Activated T-helper 17 cell treated with anti-CD3 and anti-CD28 coated beads, Interleukin-2, amount 50 U/mL, for 72 hours (primary cell): ENCODE measurements around the gene ZNF148. TPM values are rescaled to one million over a fixed set of nuclear protein-coding genes. Genes with fewer than 3 reads are reported as not detected.

ENCODE experiments used
- ATAC-seq: fragments of 150-1000 bp; cut with Tn5 transposase; replicated peaks from 2 replicates; pipeline ENCODE4 v1.10.0; 2021; ENCODE audit warnings: mild to moderate bottlenecking, moderate library complexity
- H3K27ac Mint-ChIP-seq: one replicate; pipeline ENCODE4 v1.8.0; 2022; ENCODE audit warnings: mixed read lengths
- H3K27me3 Mint-ChIP-seq: one replicate; pipeline ENCODE4 v1.8.0; 2022; ENCODE audit warnings: mixed read lengths
- H3K36me3 Mint-ChIP-seq: one replicate; pipeline ENCODE4 v1.8.0; 2022; ENCODE audit warnings: low read depth, mild to moderate bottlenecking, mixed read lengths
- H3K4me1 Mint-ChIP-seq: one replicate; pipeline ENCODE4 v1.8.0; 2022; ENCODE audit warnings: mixed read lengths
- H3K4me3 Mint-ChIP-seq: one replicate; pipeline ENCODE4 v1.8.0; 2022; ENCODE audit warnings: mild to moderate bottlenecking, mixed read lengths
- H3K9me3 Mint-ChIP-seq: one replicate; pipeline ENCODE4 v1.8.0; 2022; ENCODE audit warnings: mixed read lengths
- total RNA-seq, 2 donors: library from RNA; stranded (reverse); gene quantifications; one replicate each; pipeline ENCODE4 v1.2.3, GENCODE V29; 2022

The ZNF148 gene
- total RNA-seq, 2 donors from 2014 or later, result 38.1 to 60.2 TPM

DNA sequence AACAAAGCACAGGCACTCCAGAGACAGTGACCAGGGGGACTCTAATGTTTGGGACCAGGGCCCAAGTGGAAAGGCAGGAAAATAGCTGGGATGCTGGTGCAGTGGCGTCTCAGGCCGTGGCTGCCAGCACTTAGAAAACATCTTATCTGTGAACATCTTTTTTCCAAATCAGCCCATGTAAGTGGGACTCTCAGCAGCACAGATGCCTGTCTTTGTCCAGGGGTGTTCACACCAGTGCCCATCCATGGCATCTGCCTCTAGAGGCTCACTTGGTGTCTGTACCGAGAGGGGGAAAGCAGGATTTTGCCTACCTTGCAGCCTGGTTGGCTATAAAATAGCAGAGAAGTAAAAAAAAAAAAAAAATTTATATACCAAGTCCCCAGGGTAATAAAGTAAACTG is 189.3 kb downstream of the ZNF148 start:
- Mint-ChIP-seq H3K4me3 (no peak overlapping the region), H3K27ac (no peak overlapping the region), H3K4me1 (no peaks in the 10 kb centered on the region), H3K9me3 (no peaks in the 10 kb centered on the region), H3K27me3 (no peaks in the 10 kb centered on the region), H3K36me3 (no peaks in the 10 kb centered on the region)
- no peak for ATAC-seq

DNA sequence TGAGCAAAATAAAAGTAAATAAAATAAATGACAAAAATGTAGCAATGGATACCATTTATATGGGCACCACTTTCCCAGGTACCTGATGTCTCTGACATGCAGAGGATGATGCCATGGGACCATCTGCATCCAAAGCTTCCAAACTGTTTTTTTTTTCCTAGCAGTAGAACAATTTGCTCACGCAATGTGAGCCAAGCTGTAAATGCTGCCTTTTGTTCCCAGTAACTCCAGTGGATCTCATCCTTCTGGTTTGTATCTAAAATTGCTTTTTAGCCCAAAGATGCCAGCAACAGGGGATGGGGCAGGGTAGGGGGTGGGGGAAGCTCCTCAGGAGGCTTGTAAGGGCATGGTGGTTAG is 195.3 kb downstream of the ZNF148 start:
- H3K27me3 Mint-ChIP-seq, result no peaks in the 10 kb centered on the region
- H3K36me3 Mint-ChIP-seq, result no peaks in the 10 kb centered on the region
- no peak overlapping the region for H3K27ac Mint-ChIP-seq
- no peak overlapping the region for H3K4me3 Mint-ChIP-seq
- H3K9me3 Mint-ChIP-seq, result no peaks in the 10 kb centered on the region
- no peak for ATAC-seq
- no peaks in the 10 kb centered on the region for H3K4me1 Mint-ChIP-seq

DNA sequence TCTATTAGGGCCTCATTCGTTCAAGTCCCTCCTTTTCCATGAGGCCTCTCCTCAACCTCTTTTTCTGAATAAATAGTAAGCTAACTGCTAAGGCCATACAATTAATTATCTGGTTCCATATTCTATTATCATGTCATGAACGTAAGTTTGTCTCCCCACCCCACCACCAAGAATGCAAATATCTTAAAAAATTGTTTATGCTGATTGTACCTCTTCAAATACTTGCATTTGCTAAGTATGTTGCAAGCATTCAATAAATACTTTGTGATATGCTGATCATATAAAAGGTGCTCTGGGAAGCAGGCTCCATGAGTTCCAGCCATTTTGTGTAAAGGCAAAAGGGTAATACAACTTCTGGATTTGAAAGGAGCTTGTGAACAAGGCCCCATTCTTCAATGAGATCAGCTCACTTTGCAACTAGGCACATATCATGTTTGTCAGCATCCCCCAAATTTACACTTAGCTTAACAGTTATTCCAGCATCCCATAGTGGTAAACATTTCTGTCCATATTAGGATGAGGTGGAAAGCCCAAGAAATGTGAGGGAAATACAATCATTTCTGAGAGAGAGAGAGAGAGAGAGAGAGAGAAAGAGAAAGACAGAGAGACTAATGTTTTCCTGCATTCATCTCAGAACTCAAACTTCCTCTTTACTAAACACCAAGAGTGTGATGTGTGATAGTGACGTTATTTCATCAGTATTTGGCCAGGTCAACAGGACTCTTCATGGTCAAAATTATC is 195.8 kb downstream of the ZNF148 start:
- H3K9me3 Mint-ChIP-seq, result no peaks in the 10 kb centered on the region
- no peak overlapping the region for H3K27ac Mint-ChIP-seq
- H3K4me3 Mint-ChIP-seq, result no peak overlapping the region
- no peaks in the 10 kb centered on the region for H3K27me3 Mint-ChIP-seq
- H3K36me3 Mint-ChIP-seq, result no peaks in the 10 kb centered on the region
- no peak for ATAC-seq
- no peaks in the 10 kb centered on the region for H3K4me1 Mint-ChIP-seq

DNA sequence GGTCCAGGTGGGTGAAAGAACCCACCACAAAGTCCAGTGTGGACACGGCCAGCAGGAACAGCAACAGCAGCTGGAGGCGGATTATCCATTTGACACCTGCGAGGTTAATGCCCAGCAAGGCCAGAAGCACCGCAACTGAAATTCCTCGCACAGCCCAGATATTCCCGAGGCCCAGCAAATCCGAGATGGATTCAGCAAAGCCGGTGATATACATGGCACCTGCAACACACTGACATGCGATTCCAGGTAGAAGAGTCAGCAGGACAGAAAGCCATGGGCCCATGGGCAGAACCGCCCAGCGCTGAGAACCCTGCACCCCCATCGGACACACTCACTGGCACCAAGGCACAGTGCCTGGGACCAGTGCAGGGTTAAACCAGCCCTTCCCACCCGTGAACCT is 197.4 kb downstream of the ZNF148 start:
- ATAC-seq, result no peak
- Mint-ChIP-seq H3K9me3 (peaks cover 7% of the 10 kb centered on the region), H3K4me3 (no peak overlapping the region), H3K36me3 (no peaks in the 10 kb centered on the region), H3K27ac (no peak overlapping the region), H3K27me3 (no peaks in the 10 kb centered on the region), H3K4me1 (no peaks in the 10 kb centered on the region)

Other genes with a start within 250 kb of the ZNF148 start
- 1 to 10 TPM in 1 of 2 donors, under 1 TPM in 1; 0.53 to 1.5 TPM for gene SLC12A8, start 162.6 kb downstream of the ZNF148 start, total RNA-seq
- gene SNX4, start 144.9 kb upstream of the ZNF148 start, total RNA-seq, result 10 to 100 TPM; 22.3 to 35.4 TPM
- 10 to 100 TPM in 1 of 2 donors, 1 to 10 TPM in 1; 6.8 to 13.2 TPM for gene OSBPL11, start 220.2 kb upstream of the ZNF148 start, total RNA-seq